GM12874 (cell line): ENCODE measurements around the gene LSM7.

Source experiments
- CTCF ChIP-seq: IDR thresholded peaks from 2 replicates; pipeline ENCODE4 v1.5.1; 2011; ENCODE audit warnings: low read depth, mild to moderate bottlenecking, control low read depth, low read length, moderate library complexity; ENCODE audit not compliant: insufficient read depth

Gene LSM7

GRCh38 chr19:2338751-2339643 is 10.6 kb upstream of the LSM7 start:
- no peak for TF ChIP-seq CTCF

GRCh38 chr19:2338055-2338615 is 9.7 kb upstream of the LSM7 start:
- no peak for TF ChIP-seq CTCF

- peak; percentile 2; the same call in 1 of the 2 replicates for TF ChIP-seq CTCF
Measured at GRCh38 chr19:2337329-2337707, 8.9 kb upstream of the LSM7 start.

- TF ChIP-seq CTCF = no peak
Measured at GRCh38 chr19:2336528-2337328, 8.3 kb upstream of the LSM7 start.

GRCh38 chr19:2335848-2336247 is 7.5 kb upstream of the LSM7 start:
- TF ChIP-seq CTCF = no peak

- TF ChIP-seq CTCF = no peak
Measured at GRCh38 chr19:2334986-2335846, 6.8 kb upstream of the LSM7 start.
